22Rv1 (cell line): ENCODE results near the gene WDFY2.

Experiments used
- CTCF ChIP-seq: fragments of 450-650 bp; IDR thresholded peaks from 2 replicates; pipeline ENCODE4 v1.5.1; 2017; ENCODE audit warnings: mild to moderate bottlenecking
- ZFX ChIP-seq: fragments of 450-650 bp; IDR thresholded peaks from 2 replicates; pipeline ENCODE4 v1.6.1; 2017; ENCODE audit warnings: antibody characterized with exemption, borderline replicate concordance

- TF ChIP-seq CTCF (no peak), ZFX (no peak)
Observed at GRCh38 chr13:51557875-51558612, 26.2 kb upstream of the WDFY2 start.
